Posterior vena cava (tissue), 2 donors: ENCODE measurements around the gene GPR150. TPM values are rescaled to one million over a fixed set of nuclear protein-coding genes. Genes with fewer than 3 reads are reported as not detected.
A peak's percentile ranks its signal among the peaks of the same experiment; 100 is the strongest.
"Not testable (repeated sequence)": the region's sequence is repeated elsewhere in the genome, so short reads cannot be mapped to it uniquely, and the experiment has no call there.

Source experiments
- DNase-seq: peaks from one replicate; pipeline ENCODE4 v3.0.0-alpha.2; 2020; ENCODE audit warnings: low spot score
- intact Hi-C, 2 donors: fragments of 100-400 bp; cut with DNase I; formaldehyde crosslinking; loops; one replicate each; pipeline versions ENCODE4 v1.14.1 to v1.14.2; 2022 to 2023
- total RNA-seq, 2 donors: library from RNA; stranded (reverse); fragmentation: NEBNext Ultra II Directional; extraction: Animal tissue kit (Norgen Biotek cat#: 25700); gene quantifications; one replicate each; pipeline ENCODE4 v1.2.1, GENCODE V29; 2021
- donor health status: DM: yes; HTN: yes; CAD: no.
- donor health status: DM: yes; HTN: yes; CAD: no.

GPR150 gene
- total RNA-seq, 2 donors from 2014 or later = 0.10 to 0.23 TPM

GRCh38 chr5:95646226-95646568, 26.3 kb downstream of the GPR150 start:
- DNase-seq = not testable (repeated sequence)
- intact Hi-C loops = loop anchor here in 1 of 2 donors (10.0 kb wide), 1 partner anchor 199 kb away; no protein-coding TSS in a partner anchor

- DNase-seq = peak; percentile 100
- intact Hi-C loops = loop anchor here in 1 of 2 donors (10.0 kb wide), 1 partner anchor 198 kb away; no protein-coding TSS in a partner anchor
These were observed 26.9 kb downstream of the GPR150 start, which contains the start of gene RFESD for GRCh38 chr5:95646569-95647431. Gene RFESD, plus strand, starts transcription at chr5:95646777. Its CDS starts 5,495 bp downstream, at chr5:95652272.

GRCh38 chr5:95647886-95648860, 28.3 kb downstream of the GPR150 start:
- intact Hi-C loops = loop anchor here in 1 of 2 donors (10.0 kb wide), 1 partner anchor 197 kb away; no protein-coding TSS in a partner anchor
- DNase-seq = no peak

- DNase-seq = no peak
These were observed 29.4 kb downstream of the GPR150 start for GRCh38 chr5:95649274-95649673.

DNA sequence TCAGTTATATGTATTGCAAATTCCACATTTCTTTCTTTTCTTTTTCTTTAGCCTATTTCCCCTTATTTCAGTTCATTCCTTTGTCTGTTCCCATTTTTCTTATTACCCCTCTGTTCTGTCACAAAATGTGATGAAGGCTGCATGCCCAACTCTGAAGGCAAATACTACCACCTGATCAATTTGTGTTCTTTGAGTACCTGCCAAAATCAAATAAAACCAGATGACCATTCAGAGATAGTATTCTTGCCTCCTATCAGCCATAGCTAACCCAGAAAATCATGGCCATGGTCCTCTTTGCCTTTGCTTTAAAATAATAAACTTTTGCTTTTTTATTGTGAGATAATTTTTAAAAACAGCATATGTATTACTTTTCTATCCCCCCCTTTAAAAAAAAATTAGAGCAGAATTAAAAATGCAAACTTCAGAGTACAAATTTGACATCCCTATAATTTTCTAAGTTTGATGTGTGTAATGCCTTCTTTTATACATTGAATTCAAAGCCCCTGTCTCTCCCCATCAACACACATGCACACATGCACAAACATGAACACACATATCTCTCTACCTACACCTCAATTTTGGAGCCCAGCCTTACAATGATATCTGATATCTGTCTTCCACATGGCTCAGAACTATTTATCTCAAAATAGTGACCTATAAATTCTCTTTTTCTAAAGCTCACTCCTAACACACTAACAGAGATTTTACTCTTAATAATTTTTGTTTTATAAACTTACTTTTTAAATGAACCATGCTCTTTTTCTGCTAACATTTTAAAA, 30.1 kb downstream of the GPR150 start:
- DNase-seq = no peak
- intact Hi-C loops = loop anchor here (10.0 kb wide), 1 partner anchor 195 kb away; no protein-coding TSS in a partner anchor

More at GRCh38 chr5:95649274-95649673, 29.4 kb downstream of the GPR150 start:
- intact Hi-C loops = loop anchor here in 1 of 2 donors (10.0 kb wide), 1 partner anchor 196 kb away; no protein-coding TSS in a partner anchor

DNA sequence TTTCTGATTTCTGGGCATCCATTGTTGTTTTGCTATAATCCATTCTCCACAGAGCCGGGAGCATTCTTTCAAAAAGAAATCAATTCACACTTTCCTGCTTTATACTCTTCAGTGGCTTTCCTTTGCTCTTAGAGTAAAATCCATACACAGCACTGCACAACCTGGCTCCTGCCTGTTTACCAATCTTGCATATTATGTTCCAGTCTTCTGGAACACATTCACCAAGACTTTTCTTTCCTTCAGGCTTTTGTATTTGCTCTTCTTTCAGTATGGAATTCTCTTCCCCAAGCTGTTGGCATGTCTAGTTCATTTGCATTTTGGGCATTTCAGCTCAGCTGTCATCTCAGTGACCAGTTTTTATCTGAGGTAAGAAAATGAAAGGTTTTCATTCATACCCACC, 33.0 kb downstream of the GPR150 start:
- intact Hi-C loops = loop anchor here in 1 of 2 donors (10.0 kb wide), 1 partner anchor 192 kb away; no protein-coding TSS in a partner anchor
- no peak for DNase-seq

- intact Hi-C loops = loop anchor here in 1 of 2 donors (10.0 kb wide), 1 partner anchor 191 kb away; no protein-coding TSS in a partner anchor
- no peak for DNase-seq
These were observed 34.3 kb downstream of the GPR150 start for GRCh38 chr5:95654196-95654595.

- no peak for DNase-seq
- intact Hi-C loops = loop anchor here in 1 of 2 donors (10.0 kb wide), 1 partner anchor 189 kb away; no protein-coding TSS in a partner anchor
These were observed 35.7 kb downstream of the GPR150 start for GRCh38 chr5:95655575-95655974.

- no peak for DNase-seq
- intact Hi-C loops = loop anchor here (5.0 to 10.0 kb wide), 2 partner anchors 65 to 187 kb away; no protein-coding TSS in a partner anchor
These were observed 40.2 kb downstream of the GPR150 start for GRCh38 chr5:95660060-95660459.

DNA sequence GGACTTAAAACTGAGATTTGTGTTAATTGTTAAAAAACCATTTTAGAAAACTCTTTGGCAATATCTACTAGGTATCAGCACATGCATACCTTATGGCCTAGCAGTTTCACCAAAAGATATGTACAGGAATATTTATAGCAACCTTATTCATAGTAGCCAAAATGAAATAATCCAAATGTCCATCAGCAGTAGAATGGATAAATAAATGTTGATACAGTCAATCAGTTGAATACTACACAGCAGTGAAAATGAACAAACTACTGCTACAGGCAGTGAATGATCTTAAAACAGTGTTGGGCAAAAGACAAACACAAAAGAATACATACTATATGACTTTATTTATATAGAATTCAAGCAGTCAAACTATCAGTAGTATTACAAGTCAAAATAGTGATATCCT, 43.1 kb downstream of the GPR150 start:
- intact Hi-C loops = loop anchor here (5.0 to 10.0 kb wide), 2 partner anchors 62 to 184 kb away; no protein-coding TSS in a partner anchor

DNA sequence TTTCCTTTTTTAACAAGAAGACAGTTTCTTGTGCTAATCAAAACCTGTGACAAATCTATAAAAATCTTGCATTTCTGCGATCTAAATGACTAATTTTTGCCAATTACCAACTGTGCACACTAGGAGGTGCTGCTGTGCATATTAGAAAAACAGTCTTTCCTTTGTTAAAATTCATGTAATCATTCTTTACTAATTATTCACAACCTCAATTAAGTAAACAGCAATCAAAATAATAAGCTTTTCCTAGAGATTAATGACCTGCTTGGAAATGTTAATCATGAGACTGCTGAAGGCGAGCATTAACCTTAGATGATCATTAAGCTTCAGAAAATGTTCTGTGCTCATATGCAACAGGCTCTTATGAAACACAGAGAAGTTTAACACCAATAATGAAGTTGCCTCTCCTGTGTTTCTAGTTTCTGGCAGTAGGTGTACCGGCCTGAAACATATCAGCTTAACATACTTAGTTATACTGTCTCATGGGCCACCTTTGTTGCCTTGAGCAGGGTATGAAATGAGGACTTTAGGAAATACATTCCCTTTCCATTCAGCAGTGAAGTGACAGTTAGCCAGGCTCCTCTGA, 44.4 kb downstream of the GPR150 start:
- intact Hi-C loops = loop anchor here (5.0 to 10.0 kb wide), 2 partner anchors 61 to 183 kb away; no protein-coding TSS in a partner anchor
- DNase-seq = no peak

More for the DNA sequence above, 43.1 kb downstream of the GPR150 start:
- no peak for DNase-seq

DNA sequence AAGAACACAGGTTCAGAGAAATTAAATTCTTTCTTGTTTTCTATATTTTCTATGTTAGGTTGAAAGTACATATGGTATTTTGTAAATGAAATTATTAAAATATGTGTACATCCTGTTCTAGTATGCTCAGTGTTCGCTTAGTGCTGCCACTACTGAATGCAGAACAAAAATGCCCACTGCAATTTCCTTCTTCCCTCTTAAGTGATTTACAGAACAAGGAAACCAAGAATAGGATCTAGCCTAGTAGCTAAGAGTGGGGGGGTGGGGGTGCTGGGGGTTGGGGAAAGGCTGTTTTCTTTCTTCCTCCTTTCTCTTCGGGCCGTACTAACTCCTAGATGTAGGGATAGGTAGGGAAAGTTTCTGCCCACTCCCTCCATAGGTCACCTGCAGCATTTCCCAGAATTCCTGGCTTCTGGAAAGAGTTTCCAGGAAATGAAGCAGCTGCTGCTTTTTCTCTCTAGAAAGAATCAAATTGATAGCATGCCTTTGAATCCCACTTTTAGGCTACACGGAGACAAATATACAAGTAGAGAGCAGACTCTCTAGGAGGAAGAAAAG, 47.3 kb downstream of the GPR150 start:
- intact Hi-C loops = loop anchor here (5.0 to 10.0 kb wide), 2 partner anchors 58 to 65 kb away; partner anchors contain the start of gene RHOBTB3 (in 1 of the 2)

GRCh38 chr5:95667678-95668077, 47.8 kb downstream of the GPR150 start:
- DNase-seq = no peak
- intact Hi-C loops = loop anchor here (5.0 to 10.0 kb wide), 2 partner anchors 57 to 65 kb away; partner anchors contain the start of gene RHOBTB3 (in 1 of the 2)

More for the DNA sequence above, 47.3 kb downstream of the GPR150 start:
- DNase-seq = no peak

GRCh38 chr5:95668216-95668615, 48.3 kb downstream of the GPR150 start:
- intact Hi-C loops = loop anchor here (5.0 to 10.0 kb wide), 2 partner anchors 57 to 64 kb away; partner anchors contain the start of gene RHOBTB3 (in 1 of the 2)
- DNase-seq = no peak

DNA sequence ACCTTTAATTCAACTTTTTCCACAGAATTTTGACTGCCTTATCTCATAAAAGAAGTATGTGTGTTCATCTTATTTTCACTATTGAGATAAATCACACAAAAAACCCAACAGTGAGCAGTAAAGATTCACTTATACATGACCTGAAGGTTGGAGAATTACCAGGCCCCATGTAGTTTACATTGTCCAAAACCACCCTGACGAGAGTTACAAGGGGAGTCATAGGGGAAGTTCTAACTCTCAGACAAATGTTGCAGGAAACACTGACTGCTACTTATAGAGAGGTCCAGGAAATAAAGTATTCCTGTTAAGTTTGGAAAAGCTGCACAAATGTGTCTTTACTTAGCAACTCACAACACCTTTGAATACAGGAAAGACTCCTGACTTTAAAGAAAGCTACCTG, 48.8 kb downstream of the GPR150 start:
- intact Hi-C loops = loop anchor here (5.0 to 10.0 kb wide), 2 partner anchors 56 to 64 kb away; partner anchors contain the start of gene RHOBTB3 (in 1 of the 2)
- DNase-seq = no peak

- DNase-seq = peak; percentile 87
- intact Hi-C loops = loop anchor here (5.0 to 10.0 kb wide), 2 partner anchors 55 to 63 kb away; partner anchors contain the start of gene RHOBTB3 (in 1 of the 2)
These were observed 49.7 kb downstream of the GPR150 start for GRCh38 chr5:95669540-95669939.

- intact Hi-C loops = loop anchor here (5.0 to 10.0 kb wide), 2 partner anchors 55 to 62 kb away; partner anchors contain the start of gene RHOBTB3 (in 1 of the 2)
- DNase-seq = no peak
These were observed 50.1 kb downstream of the GPR150 start for GRCh38 chr5:95669985-95670384.
